Stimulated activated CD8-positive, alpha-beta memory T cell treated with anti-CD3 and anti-CD28 coated beads, Interleukin-2, amount 100 ng/mL, for 1 hour (primary cell): ENCODE measurements around the gene COQ9.
"Not testable (repeated sequence)": the region's sequence is repeated elsewhere in the genome, so short reads cannot be mapped to it uniquely, and the experiment has no call there.

Experiments used
- DNase-seq, 2 donors: peaks; one replicate each; pipeline ENCODE4 v3.0.0-alpha.2; 2020; ENCODE audit warnings: low read depth in 2 of 2

Gene COQ9

DNA sequence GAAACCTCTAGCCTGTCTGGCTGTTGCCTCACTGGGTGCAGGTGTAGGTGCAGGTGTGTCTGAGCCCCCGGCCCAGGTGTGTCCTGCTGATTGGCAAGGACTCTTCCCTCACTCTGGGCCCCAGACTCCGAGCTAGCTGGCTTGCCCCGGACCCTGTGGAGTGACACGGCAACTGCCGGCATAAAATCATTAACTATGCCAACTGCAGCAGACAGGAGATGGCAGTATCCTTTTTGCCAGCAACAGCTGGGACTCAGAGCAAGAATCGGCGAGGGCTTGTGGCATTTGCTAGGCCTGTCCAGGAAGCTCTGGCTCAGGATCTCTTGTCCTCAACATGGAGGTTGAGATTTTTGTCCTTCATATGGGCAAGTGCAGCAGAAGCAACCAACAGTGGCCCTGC, 20.9 kb upstream of the COQ9 start:
- DNase-seq: no peak

- DNase-seq: no peak
Measured at GRCh38 chr16:57427307-57427706, 20.0 kb upstream of the COQ9 start.

GRCh38 chr16:57427824-57428223, 19.5 kb upstream of the COQ9 start:
- DNase-seq: no peak

- DNase-seq: no peak
Measured at GRCh38 chr16:57430955-57431354, 16.3 kb upstream of the COQ9 start.

GRCh38 chr16:57432505-57432904, 14.8 kb upstream of the COQ9 start:
- DNase-seq: no peak

- DNase-seq: no peak
Measured at GRCh38 chr16:57432989-57433388, 14.3 kb upstream of the COQ9 start.

GRCh38 chr16:57434003-57434402, 13.3 kb upstream of the COQ9 start:
- no peak for DNase-seq

- DNase-seq: no peak
Measured at GRCh38 chr16:57435838-57436237, 11.4 kb upstream of the COQ9 start.

DNA sequence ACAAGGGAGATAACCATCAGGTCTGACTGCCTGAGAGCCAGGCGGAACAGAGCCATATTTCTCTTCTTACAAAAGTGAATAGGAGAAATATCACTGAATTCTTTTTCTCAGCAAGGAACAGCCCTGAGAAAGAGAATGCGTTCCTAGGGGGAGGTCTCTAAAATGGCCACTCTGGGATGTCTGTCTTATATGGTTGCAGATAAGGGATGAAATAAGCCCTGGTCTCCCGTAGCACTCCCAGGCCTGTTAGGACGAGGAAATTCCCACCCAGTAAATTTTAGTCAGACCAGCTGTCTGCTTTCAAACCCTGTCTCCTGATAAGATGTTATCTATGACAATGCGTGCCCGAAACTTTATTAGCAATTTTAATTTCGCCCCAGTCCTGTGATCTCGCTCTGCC, 7.3 kb upstream of the COQ9 start:
- not testable (repeated sequence) for DNase-seq

DNA sequence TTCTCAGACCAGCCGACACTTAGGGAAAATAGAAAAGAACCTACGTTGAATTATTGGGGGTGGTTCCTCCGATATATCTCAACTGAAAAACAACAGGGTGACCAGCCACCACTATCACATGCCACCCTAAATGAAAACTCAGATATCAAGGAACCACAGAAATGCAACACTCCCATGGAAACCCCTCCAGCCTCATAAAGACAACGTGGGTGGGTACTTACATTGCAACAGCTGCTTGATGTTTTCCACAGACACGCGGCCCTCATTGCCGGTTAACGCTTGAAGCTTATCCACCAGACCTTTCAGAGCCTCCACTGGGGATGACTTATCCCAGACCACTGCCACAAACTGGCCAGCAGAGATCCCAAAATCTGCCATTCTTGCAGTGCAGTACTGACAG, 6.7 kb upstream of the COQ9 start:
- not testable (repeated sequence) for DNase-seq

- no peak for DNase-seq
Measured at GRCh38 chr16:57444711-57445110, 2.6 kb upstream of the COQ9 start.

GRCh38 chr16:57445510-57445909, 1.8 kb upstream of the COQ9 start:
- no peak for DNase-seq

GRCh38 chr16:57446531-57447185, 621 bp upstream of the COQ9 start:
- no peak for DNase-seq

- no peak for DNase-seq
Measured at GRCh38 chr16:57452021-57452420, 4.7 kb downstream of the COQ9 start.

- DNase-seq: peak; percentile 85 to 91
Measured at GRCh38 chr16:57462209-57462977, 15.1 kb downstream of the COQ9 start, which contains the start of gene POLR2C. Gene POLR2C, plus strand, starts transcription at chr16:57462679. Its CDS starts 46 bp downstream, at chr16:57462725.

DNA sequence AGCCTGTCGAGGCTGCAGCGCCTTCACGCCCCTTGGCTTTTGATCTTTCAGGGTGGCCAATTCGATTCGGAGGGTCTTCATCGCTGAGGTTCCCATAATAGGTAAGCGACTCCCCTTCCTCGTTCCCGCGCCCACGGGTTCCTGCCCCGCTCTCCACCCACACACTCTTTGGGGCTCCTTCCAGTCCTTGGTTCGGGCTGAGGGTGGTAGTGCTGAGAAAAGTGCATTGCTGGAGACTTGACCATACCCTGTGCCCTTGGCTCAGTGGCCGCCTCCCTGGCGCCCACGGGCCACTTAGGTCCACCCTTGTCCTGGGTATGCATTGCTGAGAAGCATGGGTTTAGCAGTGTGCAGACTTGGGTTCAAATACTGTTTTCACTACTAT, 15.7 kb downstream of the COQ9 start:
- no peak for DNase-seq

DNA sequence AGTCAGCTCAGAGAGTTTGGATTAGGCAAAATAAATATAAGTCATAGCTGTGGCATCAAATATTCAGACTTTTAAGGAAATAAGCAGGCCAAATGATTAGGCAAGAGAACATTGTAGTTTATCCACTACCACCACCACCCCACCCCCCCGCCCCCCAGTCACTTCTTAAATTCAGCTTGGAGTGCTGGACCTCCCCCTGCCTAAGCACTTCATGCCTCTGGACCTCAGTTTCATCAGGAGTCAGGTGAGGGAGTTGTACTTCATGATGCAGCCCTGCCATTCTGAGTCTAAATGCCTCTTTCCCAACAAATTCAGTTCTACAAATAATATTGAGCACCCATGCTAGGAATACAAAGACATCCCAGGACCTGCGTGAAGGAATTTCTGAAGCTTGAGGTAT, 17.2 kb downstream of the COQ9 start:
- no peak for DNase-seq

DNA sequence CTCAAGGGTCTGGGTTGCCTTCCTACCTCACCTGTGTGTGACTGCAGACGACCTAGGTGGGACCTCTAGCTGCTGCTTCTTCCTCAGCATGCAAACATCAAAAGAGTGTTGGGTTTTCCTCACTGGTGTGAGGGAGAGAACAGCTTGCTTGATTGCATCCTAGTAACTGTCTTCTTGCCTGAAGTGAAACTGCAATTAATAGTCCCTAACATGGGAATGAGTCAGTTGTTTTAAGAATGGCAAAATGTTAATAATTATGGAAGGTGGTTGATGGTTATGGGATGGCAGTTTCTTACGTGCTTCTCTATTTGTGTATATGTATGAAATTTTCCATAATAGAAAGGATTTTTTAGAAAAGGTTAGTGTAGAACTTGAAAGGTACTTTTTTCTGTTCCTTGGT, 21.1 kb downstream of the COQ9 start:
- DNase-seq: no peak

DNA sequence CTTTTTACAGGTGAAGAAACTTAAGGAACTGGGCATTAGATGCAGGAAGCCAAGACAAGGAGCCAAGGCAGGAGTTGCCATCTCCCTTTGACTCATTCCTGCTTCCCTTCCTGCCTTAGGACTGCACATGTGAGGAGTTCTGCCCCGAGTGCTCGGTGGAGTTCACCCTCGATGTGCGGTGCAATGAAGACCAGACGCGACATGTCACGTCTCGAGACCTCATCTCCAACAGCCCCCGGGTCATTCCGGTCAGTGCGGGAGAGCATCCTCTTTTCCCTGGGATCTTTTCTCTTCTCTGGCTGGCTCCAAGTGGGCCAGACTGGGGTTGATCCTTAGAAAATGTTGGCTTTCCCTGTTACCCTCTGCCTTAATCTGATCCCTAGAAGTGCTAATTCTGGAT, 21.8 kb downstream of the COQ9 start:
- DNase-seq: no peak

- DNase-seq: no peak
Measured at GRCh38 chr16:57469917-57470470, 22.7 kb downstream of the COQ9 start.

- DNase-seq: no peak
Measured at GRCh38 chr16:57470711-57471110, 23.4 kb downstream of the COQ9 start.

GRCh38 chr16:57471209-57471608, 23.9 kb downstream of the COQ9 start:
- no peak for DNase-seq
